Measurements from ENCODE around the gene BBC3.

The BBC3 gene

DNA sequence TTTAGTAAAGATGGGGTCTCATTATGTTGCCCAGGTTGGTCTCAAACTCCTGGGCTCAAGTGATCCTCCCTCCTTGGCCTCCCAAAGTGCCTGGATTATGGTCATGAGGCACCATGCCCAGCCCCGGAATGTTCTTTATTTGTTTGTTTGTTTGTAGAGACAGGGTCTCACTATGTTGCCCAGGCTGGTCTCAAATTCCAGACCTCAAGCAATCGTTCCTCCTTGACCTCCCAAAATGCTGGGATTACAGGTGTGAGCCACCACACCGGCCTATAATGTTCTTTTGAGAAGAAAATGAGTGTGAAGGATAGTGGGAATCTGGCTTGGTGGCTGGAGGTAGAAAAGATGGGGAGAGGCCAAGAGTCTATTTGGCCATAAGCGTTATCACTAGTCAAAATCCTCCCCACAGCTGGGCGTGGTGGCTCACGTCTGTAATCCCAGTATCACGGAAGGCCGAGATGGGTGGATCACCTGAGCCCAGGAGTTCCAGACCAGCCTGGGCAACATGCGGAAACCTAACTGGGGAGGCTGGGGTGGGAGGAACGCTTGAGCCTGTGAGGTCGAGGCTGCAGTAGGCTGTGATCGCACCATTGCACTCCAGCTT, 5.2 kb upstream of the BBC3 start:
- H3K27ac ChIP-seq, result no peak overlapping the region
- no peak for DNase-seq (ENCODE audit: low read depth, low spot score)

DNA sequence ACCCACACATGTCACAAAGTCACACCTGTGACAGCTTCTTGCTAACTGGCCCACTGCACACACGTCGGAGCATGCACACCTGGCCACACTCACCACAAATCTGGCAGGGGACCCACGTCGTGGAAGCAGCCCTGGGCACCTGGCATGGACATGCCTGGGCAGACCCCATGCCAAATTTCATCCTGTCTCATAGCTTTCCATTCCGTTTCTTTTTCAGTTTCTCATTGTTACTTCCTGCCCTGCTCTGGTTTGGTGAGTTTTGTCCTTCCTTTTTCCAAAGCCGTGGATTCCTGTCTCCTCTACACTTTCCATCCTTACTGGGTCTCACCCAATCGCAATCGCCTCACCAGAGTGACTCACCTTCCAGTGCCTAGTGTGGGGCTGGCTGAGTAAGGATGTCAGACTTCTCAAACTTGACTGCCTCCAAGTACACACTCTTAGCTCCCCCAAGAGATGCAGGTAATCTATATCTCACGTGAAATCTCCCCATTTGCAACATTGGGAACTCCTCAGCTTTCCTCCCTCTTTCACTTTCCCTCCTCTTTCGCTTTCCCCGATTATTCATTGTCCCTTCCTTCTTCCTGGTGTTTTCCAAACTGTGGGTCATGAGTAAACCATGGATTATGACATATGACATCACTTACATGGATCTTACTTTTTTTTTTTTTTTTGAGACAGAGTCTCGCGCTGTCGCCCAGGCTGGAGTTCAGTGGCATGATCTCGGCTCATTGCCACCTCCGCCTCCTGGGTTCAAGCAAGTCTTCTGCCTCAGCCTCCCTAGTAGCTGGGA, 1.6 kb upstream of the BBC3 start:
- peak overlapping the region; percentile 94 for H3K27ac ChIP-seq

GRCh38 chr19:47231215-47232054, 436 bp upstream of the BBC3 start:
- no peak for DNase-seq (ENCODE audit: low read depth, low spot score)
- H3K27ac ChIP-seq, result peak overlapping the region; percentile 94

More for the DNA sequence above, 1.6 kb upstream of the BBC3 start:
- DNase-seq (ENCODE audit: low read depth, low spot score), result peak; percentile 61

- H3K27ac ChIP-seq, result peak overlapping the region; percentile 94
- DNase-seq (ENCODE audit: low read depth, low spot score), result no peak
Measured at GRCh38 chr19:47230054-47230920, 712 bp downstream of the BBC3 start.

- peak overlapping the region; percentile 94 for H3K27ac ChIP-seq
- DNase-seq (ENCODE audit: low read depth, low spot score), result no peak
Measured at GRCh38 chr19:47229676-47230053, 1.3 kb downstream of the BBC3 start.

DNA sequence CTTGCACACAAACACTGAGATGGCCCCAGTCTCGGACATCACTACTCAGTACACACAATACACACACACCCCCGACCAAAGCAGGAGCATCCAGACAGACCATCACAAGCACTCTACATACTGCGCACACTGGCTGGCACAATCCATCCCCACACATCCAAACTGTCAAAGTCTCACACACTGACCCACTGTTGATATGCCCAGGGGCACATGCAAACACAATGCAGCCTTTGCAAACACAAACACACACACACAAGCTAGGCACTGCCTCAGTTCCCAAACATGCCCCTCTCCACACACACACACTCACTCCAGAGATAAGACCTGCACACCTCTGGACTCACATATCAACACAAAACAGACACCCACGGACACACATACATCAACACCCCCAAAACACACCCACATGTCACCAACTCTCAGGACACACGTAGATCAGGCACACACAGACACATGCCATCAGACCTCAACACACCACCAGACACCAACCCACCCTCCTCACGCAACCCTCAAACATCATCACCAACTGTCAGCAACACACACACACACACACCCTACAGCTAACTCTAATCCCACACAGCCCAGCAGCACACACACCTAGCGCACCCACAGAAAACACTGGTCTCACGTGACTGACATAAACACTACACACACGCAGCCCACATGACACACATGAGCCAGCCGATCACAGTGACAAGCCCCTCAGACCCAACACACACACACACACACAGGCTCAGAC, 1.9 kb downstream of the BBC3 start:
- H3K27ac ChIP-seq, result peak overlapping the region; percentile 92
- no peak for DNase-seq (ENCODE audit: low read depth, low spot score)

- peak overlapping the region; percentile 92 for H3K27ac ChIP-seq
- no peak for DNase-seq (ENCODE audit: low read depth, low spot score)
Measured at GRCh38 chr19:47228168-47228936, 2.6 kb downstream of the BBC3 start.

GRCh38 chr19:47227352-47228167, 3.4 kb downstream of the BBC3 start:
- peak overlapping the region; percentile 92 for H3K27ac ChIP-seq
- no peak for DNase-seq (ENCODE audit: low read depth, low spot score)

DNA sequence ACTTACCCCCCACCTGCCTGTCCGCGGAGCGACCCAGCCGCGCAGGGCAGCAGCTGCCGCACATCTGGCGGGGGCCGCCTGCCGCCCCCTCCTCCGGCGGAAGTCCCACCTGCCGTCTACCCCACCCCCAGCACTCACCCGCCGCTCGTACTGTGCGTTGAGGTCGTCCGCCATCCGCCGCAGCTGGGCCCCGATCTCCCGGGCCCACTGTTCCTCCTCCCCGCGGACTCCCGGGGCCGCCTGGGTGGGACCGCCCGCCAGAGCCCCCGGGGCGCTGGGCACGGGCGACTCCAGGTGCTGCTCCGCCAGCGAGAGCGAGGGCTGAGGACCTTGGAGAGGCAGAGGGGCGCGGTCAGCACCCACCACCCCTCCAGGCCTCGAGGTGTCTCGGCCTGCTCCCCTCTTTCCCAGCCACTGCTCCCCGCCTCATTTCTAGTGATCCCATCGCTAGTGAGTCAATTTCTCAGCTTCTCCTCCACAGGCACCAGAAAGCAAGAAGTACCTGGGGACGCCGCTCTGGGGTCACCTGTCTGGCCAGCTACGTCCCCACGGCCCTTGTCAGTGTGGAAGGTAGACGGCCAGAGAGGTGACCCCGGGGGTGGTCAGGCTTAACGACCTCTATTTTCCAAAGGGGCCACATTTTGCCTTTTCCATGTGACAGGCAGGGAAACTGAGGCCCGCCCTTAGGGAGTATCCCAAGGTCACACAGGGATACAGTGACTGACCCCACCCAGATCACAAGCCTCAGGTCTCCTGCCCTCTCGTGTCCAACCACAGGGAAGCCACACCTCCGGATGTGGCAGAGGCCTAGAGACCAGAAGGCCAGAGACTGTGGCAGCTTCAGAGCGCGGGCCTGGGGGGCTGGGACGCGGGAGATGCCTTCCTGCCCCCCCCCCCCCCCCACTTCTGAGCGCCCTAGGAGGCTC, 4.3 kb downstream of the BBC3 start:
- no peak for DNase-seq (ENCODE audit: low read depth, low spot score)
- peak overlapping the region; percentile 92 for H3K27ac ChIP-seq

DNA sequence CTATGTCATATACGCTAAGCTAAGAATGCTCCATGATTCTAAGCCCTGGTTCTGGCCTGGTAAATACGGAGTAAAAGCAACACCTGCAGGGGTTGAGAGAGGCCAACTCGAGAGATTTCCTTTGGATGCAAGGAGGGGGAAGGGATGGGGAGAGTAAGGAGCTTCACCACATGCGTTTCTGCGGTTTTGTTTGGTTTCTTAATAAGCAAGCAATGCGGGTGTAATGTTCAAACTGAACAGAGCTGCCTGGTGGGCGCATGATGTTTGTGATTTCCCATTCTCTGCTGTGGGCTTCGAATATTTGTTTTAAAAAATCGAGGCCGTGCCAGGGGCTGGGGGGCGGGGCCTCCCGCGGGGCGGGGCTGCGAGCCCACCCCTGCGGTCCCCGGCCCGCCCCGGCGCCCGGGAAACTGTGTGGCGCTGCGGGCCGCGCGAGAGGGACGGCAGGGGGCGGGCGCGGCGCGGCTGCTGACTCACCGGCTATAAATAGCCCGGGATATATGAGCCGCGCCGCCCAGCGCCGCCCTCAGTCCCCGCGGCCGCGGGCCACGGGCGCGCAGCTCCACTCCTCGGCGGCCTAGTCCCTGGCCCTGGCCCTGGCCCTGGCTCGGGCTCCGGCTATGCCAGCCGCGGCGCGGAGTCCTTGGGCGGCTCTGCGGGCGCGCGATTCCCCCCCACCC, 5.1 kb downstream of the BBC3 start:
- H3K27ac ChIP-seq, result peak overlapping the region; percentile 92
- DNase-seq (ENCODE audit: low read depth, low spot score), result no peak

GRCh38 chr19:47221890-47222289, 9.1 kb downstream of the BBC3 start:
- no peak for DNase-seq (ENCODE audit: low read depth, low spot score)
- no peak overlapping the region for H3K27ac ChIP-seq

DNA sequence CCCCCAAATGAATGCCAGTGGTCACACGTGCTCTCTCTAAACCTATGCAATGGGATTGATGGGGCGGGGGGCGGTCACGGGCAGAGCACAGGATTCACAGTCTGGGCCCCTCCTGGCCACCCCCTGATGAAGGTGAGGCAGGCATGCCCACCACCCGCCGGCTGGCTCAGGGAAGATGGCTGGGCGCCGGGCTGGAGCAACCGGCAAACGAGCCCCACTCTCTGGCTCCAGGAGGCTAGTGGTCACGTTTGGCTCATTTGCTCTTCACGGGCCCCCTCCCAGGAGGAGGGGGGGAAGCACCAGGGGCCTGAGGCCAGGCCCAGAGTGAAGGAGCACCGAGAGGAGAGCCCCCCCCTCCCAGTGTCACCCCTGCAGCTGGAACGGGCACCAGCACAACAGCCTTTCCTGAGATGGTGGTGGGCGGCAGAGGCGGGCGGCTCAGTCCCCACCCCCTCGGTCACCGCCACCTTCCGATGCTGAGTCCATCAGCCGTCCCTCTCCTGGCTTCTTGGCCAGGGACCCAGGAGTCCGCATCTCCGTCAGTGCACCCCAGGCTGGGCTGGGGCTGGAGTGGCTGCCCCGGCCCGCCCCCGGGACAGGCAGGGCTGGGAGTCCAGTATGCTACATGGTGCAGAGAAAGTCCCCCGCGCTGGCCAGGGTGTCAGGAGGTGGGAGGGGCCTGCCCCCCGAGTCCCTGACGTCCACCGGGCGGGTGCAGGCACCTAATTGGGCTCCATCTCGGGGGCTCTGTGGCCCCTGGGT, 9.7 kb downstream of the BBC3 start:
- no peak overlapping the region for H3K27ac ChIP-seq
- DNase-seq (ENCODE audit: low read depth, low spot score), result no peak

DNA sequence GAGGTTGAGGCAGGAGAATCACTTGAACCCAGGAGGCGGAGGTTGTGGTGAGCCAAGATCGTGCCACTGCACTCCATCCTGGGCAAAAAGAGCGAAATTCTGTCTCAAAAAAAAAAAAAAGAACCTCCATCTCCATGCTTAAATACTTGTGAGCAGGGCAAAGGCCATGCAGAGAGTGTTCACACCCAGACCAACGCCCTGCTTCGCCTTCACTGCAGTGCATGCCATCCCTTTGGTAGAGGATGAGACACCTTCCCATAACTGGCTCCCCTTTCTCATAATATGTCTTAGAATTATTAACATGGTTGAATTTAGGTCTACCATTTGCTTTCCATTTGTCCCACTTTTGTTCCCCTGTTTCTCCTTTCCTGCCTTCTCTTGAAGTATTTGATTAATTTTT, 15.4 kb downstream of the BBC3 start:
- no peak for DNase-seq (ENCODE audit: low read depth, low spot score)

DNA sequence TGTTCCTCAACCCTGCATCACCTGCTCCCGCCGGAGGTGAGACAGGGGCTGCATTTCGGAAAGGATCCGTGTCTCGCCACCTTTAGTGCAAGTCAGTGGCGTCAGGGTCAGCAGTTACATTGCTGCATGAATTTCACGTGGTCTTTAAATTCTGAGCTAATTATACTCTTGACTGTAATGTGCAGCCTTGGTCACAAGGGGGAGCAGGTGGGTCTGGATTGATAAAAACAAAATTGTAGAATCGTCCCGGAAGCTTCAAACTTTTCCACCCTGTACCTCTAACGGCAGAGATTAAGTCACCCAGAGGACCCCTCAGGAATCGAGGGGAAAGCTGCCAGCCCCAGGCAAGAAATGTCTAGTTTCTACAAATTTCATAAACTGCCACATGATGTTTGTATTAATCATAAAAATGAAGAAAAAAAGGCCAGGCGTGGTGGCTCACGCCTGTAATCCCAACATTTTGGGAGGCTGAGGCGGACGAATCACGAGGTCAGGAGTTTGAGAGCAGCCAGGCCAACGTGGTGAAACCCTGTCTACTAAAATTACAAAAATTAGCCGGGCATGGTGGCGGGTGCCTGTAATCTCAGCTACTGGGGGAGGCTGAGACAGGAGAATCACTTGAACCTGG, 20.2 kb downstream of the BBC3 start:
- DNase-seq (ENCODE audit: low read depth, low spot score), result no peak
- H3K27ac ChIP-seq, result peak overlapping the region; percentile 60

More for the DNA sequence above, 15.4 kb downstream of the BBC3 start:
- no peak overlapping the region for H3K27ac ChIP-seq

DNA sequence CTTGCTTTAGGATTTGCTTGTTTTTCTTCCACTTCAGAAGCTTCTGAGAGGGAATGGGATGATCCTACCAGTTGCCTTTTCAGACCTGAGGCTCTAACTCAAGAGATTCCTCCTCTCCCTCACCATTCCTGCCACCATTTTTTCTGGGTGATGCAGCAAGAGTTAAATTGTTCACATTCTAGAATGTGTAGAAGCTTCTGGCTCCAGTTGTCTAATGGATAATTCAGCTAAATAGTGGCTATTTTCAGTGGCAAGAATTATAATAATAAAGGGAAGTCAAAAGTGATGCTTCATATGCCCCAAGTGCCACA, 20.9 kb downstream of the BBC3 start:
- DNase-seq (ENCODE audit: low read depth, low spot score), result no peak
- H3K27ac ChIP-seq, result peak overlapping the region; percentile 60
